SK-N-SH (cell line): Measurements from ENCODE around the gene CCDC28A.

Source experiments
- EP300 ChIP-seq, 2 experiments: IDR thresholded peaks; 2 replicates each; pipeline versions ENCODE4 v1.4.0 to v1.6.1; 2012; ENCODE audit warnings: borderline replicate concordance in 1 of 2, low read depth in 1 of 2, low read length in 1 of 2
- JUND ChIP-seq: IDR thresholded peaks from 2 replicates; pipeline ENCODE4 v1.4.0; 2012
- POLR2AphosphoS5 ChIP-seq: IDR thresholded peaks from 2 replicates; pipeline ENCODE4 v1.6.1; 2012; ENCODE audit warnings: low read depth, low read length
- SIN3A ChIP-seq: IDR thresholded peaks from 2 replicates; pipeline ENCODE4 v1.6.1; 2012; ENCODE audit warnings: low read depth, mild to moderate bottlenecking, low read length, moderate library complexity, borderline replicate concordance
- TAF1 ChIP-seq: IDR thresholded peaks from 2 replicates; pipeline ENCODE4 v1.6.1; 2012; ENCODE audit warnings: low read depth, mild to moderate bottlenecking, low read length, moderate library complexity, borderline replicate concordance
- YY1 ChIP-seq: IDR thresholded peaks from 2 replicates; pipeline ENCODE4 v1.4.0; 2012; ENCODE audit warnings: low read depth, mild to moderate bottlenecking
- TF ChIP-seq, protein P1 (sequence below): IDR thresholded peaks from 2 replicates; pipeline ENCODE4 v1.6.1; 2012; ENCODE audit warnings: mild to moderate bottlenecking, low read depth, low read length, moderate library complexity
- TF ChIP-seq, protein P2 (sequence below): fragments of 150-350 bp; IDR thresholded peaks from 2 replicates; pipeline ENCODE4 v1.6.1; 2017; ENCODE audit warnings: antibody characterized with exemption, low read length, low read depth, borderline replicate concordance
- TF ChIP-seq, protein P3 (sequence below): IDR thresholded peaks from 2 replicates; pipeline ENCODE4 v1.4.0; 2012; ENCODE audit warnings: low read depth, borderline replicate concordance
- TF ChIP-seq, protein P4 (sequence below): fragments of 200-600 bp; sonication (generic); IDR thresholded peaks from 2 replicates; pipeline ENCODE4 v1.6.1; 2017; ENCODE audit warnings: antibody characterized with exemption, mild to moderate bottlenecking, moderate library complexity

DNA sequence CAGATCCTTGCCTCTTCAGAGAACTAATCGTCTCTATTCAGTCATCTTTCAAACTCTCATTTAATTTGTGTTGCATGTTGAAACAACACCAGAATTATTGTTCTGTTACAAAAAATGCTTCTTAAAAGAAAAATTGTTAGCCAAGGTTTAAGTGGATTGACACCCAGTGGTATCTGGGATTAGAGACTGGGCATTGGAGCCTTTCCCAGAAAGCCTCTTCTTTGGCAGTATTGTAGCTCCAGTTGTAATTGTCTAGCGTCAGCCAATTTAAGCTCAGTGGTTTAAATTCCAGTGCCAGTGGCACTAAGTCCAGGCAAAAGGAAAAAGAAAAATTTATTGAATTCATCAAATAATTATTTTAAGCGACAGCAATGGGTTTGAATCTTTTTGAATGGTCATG, 801 bp downstream of the CCDC28A start:
- TF ChIP-seq JUND (no peak), POLR2AphosphoS5 (no peak), TAF1 (no peak), EP300 (IDR thresholded peaks at IDR 0.05; ENCODE audit: borderline replicate concordance in 1 of 2, low read depth in 1 of 2, low read length in 1 of 2) (no peak), YY1 (no peak), SIN3A (no peak)
- TF ChIP-seq, protein P1, sequence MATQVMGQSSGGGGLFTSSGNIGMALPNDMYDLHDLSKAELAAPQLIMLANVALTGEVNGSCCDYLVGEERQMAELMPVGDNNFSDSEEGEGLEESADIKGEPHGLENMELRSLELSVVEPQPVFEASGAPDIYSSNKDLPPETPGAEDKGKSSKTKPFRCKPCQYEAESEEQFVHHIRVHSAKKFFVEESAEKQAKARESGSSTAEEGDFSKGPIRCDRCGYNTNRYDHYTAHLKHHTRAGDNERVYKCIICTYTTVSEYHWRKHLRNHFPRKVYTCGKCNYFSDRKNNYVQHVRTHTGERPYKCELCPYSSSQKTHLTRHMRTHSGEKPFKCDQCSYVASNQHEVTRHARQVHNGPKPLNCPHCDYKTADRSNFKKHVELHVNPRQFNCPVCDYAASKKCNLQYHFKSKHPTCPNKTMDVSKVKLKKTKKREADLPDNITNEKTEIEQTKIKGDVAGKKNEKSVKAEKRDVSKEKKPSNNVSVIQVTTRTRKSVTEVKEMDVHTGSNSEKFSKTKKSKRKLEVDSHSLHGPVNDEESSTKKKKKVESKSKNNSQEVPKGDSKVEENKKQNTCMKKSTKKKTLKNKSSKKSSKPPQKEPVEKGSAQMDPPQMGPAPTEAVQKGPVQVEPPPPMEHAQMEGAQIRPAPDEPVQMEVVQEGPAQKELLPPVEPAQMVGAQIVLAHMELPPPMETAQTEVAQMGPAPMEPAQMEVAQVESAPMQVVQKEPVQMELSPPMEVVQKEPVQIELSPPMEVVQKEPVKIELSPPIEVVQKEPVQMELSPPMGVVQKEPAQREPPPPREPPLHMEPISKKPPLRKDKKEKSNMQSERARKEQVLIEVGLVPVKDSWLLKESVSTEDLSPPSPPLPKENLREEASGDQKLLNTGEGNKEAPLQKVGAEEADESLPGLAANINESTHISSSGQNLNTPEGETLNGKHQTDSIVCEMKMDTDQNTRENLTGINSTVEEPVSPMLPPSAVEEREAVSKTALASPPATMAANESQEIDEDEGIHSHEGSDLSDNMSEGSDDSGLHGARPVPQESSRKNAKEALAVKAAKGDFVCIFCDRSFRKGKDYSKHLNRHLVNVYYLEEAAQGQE, result no peak
- TF ChIP-seq, protein P2, sequence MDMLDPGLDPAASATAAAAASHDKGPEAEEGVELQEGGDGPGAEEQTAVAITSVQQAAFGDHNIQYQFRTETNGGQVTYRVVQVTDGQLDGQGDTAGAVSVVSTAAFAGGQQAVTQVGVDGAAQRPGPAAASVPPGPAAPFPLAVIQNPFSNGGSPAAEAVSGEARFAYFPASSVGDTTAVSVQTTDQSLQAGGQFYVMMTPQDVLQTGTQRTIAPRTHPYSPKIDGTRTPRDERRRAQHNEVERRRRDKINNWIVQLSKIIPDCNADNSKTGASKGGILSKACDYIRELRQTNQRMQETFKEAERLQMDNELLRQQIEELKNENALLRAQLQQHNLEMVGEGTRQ, result no peak
- TF ChIP-seq, protein P3, sequence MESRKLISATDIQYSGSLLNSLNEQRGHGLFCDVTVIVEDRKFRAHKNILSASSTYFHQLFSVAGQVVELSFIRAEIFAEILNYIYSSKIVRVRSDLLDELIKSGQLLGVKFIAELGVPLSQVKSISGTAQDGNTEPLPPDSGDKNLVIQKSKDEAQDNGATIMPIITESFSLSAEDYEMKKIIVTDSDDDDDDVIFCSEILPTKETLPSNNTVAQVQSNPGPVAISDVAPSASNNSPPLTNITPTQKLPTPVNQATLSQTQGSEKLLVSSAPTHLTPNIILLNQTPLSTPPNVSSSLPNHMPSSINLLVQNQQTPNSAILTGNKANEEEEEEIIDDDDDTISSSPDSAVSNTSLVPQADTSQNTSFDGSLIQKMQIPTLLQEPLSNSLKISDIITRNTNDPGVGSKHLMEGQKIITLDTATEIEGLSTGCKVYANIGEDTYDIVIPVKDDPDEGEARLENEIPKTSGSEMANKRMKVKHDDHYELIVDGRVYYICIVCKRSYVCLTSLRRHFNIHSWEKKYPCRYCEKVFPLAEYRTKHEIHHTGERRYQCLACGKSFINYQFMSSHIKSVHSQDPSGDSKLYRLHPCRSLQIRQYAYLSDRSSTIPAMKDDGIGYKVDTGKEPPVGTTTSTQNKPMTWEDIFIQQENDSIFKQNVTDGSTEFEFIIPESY, result no peak
- TF ChIP-seq, protein P4, sequence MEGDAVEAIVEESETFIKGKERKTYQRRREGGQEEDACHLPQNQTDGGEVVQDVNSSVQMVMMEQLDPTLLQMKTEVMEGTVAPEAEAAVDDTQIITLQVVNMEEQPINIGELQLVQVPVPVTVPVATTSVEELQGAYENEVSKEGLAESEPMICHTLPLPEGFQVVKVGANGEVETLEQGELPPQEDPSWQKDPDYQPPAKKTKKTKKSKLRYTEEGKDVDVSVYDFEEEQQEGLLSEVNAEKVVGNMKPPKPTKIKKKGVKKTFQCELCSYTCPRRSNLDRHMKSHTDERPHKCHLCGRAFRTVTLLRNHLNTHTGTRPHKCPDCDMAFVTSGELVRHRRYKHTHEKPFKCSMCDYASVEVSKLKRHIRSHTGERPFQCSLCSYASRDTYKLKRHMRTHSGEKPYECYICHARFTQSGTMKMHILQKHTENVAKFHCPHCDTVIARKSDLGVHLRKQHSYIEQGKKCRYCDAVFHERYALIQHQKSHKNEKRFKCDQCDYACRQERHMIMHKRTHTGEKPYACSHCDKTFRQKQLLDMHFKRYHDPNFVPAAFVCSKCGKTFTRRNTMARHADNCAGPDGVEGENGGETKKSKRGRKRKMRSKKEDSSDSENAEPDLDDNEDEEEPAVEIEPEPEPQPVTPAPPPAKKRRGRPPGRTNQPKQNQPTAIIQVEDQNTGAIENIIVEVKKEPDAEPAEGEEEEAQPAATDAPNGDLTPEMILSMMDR, result no peak
